ENCODE data around the gene XPC.
"Not testable (repeated sequence)": the region's sequence is repeated elsewhere in the genome, so short reads cannot be mapped to it uniquely, and the experiment has no call there.

The XPC gene

DNA sequence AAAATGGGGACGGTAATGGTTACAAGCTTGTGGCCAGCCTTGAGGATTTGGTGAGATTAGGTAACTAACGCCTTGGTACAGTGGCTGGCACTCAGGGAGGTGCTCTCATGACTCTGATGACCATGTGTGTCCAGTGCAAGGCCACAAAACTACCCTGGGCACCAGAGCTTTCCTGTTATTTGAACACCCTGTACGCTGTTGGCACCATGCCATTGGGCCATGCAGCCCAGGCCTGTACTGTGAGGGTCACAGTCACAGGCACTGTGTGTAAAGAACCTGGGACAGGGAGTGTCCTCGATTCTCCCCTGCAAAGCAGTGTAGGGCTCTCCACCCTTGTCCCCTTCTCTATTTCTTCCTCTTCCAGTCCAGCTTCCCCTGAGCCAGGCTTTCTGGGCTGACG, 47.3 kb downstream of the XPC start:
- DNase-seq: no peak

DNA sequence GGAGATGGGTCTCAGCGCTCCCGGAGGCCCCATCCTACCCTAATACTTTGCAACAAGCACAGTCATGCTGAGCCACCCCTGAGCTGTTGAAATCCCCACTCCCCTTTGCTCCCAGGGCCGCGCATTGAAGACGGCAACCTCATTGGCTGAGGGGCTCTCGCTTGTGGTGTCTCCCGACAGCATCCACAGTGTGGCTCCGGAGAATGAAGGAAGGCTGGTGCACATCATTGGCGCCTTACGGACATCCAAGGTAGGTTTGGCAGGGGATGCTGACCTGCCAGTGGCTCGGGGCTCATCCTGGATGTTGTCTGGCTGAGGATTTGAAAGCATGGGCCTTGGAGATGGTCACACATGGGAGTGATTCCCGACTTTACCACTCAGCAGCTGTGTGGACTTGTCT, 47.7 kb downstream of the XPC start:
- DNase-seq: no peak

DNA sequence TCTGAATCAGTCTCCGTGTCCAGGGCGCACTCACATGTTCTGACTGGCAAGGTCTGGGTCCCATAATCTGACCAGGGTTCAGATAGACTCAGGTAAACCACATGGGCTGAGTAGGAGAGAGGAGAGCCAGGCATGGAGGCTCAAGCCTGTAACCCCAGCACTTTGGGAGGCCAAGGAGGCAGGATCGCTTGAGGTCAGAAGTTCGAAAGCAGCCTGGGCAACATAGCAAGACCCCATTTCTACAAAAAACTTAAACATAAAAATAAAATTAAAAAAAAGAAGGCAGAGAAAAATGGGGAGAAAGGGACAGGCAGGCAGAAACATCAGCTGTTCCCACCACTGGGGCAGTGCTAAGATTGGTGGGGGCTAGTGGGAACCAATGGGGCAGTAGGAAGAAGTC, 48.2 kb downstream of the XPC start:
- no peak for DNase-seq

DNA sequence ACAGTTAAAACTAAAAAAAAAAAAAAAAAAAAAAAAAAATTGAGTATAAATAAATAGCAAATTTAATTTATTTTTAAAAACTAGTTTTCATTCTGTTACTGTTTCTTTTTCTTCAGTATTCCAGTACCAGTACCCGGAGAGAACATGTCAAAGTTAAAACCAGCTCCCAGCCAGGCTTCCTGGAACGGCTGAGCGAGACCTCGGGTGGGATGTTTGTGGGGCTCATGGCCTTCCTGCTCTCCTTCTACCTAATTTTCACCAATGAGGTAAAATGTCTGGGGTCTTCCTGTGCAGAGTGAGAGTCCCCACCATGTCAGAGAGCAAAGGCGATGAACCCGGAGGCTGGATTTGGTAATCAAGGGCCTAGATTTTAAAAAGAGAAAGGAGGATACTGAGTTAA, 49.1 kb downstream of the XPC start:
- no peak for DNase-seq

DNA sequence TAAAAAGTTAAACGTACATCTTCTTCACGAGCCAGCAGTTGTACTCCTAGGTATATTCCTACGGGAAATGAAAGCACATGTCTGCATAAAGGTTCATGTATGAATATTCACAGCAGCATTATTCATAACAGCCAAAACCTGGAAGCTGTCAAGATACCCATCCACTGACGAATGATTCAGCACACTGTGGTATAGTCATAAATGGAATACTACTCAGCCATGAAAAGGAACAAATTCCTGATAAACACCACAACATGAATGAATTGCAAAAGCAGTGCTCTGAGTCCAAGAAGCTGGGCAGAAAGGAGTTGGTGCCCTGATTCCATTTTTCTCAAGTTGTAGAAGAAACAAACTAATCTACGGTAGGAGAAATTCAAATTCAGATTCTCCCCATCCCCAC, 49.7 kb downstream of the XPC start:
- DNase-seq: no peak

DNA sequence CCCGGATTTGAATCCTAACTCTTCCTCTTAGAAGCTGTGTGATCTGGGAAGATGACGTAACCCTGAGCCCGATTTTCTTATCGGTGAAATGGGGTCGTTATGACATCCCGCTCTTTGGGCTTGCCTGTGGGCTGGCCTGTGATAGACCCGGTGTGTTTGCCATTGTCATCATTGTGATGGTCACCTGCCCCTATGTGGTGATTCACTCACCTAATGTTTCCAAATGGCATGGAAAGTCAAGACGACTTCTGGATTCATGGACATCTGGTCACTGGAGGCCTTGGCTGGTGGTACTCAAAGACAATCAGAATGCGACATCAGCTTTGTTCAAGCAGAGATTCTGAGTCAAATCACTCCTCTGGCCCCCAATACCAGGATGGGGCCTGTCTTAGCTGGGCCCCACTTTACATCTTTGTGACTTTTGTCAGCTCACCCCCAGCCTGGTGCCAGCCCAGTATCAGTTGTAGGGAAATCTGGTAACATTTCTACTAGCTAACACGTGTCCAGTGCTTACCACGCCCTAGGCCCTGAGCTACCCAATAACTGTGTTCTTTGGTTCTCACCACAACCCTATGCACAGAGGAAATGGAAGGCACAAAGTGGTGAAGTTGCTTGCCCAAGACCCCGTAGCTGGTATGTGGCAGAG, 50.8 kb downstream of the XPC start:
- DNase-seq: no peak

DNA sequence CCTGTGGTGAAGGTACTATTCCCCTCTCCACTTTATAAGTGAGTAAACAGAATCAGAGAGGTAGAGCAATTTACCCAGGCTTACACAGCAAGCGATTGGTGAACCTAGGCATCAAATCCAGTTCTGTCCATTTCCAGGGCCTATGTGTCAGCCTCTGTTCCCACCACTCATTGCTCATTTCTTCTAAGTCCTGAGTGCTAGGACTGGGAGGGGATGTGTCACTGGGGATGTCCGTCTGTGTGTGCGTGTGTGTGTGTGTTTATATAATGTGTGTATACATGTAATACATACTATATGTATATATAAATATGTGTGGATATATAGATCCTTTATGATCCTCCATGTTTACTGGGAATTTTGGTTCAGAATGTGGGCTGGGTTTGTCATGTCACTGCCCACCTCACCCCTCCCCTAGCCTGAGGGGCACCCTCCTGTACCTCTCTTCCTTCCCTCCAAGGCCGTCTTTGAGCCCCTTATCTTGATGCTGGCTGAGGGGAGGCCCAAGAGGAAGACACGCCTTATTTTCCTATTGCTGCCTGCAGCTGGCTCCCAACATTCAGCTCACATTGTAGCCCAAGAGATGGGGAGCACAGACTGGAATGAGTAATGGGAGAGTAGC, 51.4 kb downstream of the XPC start:
- DNase-seq: no peak

DNA sequence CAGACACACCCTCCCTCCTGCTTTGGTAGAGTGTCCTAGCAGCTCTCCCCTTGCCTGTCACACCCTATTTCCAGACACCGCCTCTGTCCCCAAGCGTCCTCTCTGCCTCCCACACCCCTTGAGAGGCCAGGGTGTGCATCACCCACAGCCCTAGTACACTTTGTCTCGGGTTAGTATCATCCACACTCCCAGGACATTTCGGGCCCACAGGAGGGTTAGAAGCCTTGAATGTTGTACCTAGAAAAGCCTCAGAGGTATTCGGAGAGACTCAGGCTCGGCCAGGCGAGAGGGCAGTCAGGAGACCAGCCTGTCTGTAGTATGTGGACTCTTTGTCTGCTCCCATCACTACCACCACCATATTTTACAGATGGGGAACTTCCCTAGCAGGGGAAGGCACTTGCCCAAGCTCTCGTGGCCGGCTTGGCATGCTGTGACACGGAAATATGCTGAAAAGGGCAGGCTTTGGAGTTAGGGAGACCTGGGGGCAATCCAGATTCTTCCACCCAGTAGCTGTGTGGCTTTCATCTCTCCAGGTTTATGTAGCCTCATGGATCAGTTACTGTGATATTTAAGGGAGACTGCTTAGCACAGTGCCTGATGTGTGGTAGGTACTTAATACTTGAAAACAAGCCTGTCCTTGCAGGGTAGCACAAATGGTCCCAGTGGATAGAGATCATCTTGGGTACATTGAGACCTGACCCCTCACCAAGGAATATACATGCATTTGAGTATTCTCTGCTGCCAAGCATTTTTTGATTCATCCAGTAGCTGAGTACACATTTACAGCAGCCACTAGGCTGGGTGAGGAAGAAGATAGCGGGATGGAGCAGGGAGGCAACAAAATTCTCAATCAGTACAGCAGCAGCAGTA, 52.1 kb downstream of the XPC start:
- no peak for DNase-seq

DNA sequence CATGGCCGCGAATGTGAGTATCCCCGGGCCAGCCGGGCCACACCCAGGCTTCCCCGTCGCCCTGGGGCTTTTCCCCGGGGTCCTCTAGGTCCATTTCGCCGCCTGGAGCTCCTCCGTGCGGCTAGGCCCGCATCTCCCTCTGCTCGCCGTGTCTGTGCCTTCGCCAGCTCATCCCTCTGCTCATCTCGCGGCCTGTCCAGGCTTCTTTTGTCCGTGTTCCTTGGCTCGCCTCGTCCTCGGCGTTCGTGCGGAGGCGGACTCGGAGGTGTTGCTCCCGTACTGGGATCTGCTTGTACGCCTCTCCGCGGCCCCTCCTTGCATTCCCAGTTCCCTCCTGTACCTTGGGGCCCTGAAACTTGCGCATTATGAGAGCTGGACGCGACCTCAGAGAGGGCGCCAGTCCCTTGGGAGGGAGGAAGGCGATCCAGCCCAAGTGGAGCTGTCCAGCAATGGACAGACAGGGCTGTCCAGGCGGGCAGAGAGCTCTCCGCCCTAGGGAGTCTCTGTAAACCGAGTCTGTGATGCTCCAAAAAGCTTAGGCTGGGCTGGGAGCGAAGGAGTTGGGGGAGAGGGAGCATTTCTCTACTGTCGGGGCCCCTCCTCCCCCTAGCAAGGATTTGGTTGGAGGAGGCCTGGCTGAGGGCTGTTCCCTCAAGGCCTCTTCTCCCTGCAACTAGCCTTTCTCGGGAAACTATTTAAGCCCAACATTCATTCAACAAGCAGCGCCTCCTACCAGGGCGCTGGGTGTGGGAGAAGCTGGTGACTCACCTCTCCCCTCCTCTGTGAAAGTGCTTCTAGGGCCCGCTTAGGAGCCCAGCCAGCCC, 53.0 kb downstream of the XPC start:
- peak; percentile 79 for DNase-seq

DNA sequence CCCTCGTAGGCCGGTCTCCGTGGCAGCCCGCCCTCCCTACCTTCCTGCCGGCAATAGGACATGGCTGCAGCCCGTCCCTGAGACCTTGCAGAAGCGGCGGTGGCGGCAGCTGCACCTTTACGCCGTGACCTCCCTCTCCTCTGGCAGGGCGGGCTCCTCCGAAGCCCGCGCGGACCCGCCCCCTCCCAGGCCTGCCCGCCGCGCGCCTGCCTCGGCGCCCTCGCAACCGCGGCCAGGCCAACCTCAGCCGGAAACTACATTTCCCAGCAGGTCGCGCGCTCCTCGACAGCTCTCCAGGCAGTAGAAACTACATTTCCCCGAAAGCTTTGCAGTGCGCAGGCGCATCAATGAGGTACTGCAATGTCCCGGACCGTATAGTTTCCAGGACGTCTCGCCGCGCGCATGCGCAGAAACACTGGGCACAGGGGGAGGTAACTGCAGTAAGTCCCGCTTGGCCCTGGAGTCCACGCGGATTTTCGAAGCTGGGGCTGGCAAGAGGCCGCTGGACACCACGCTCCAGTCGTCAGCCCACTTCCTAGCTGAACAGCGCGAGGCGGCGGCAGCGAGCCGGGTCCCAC, 53.7 kb downstream of the XPC start, which contains the start of the genes CHCHD4 and TMEM43:
Gene CHCHD4, minus strand, starts transcription at position 256 of the 578 bp plus-strand sequence. Its CDS starts 194 bp downstream, at position 62.
Gene TMEM43, plus strand, starts transcription at position 438 of the 578 bp plus-strand sequence. CDS start 142 bp downstream, outside the sequence.
- peak; percentile 99 for DNase-seq

DNA sequence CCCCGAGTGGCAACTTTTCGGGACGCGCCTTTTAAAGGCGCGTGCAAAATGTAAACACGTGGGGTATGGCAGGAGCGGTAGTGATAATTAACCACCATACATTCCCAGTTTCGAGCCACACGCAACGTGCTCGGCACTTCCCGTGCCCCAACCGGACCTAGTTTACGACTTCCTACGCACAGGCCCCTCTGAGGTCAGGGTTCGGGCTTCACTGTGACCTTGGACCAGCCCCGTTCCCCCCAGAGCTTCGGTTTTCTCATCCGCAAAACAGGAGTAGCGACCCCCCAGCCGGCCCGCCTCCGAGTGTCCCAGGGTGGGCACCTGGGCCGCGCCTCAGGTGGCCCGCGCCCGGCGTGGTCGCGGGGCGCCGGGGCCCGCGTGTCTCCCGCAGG, 54.2 kb downstream of the XPC start:
- peak; percentile 83 for DNase-seq

DNA sequence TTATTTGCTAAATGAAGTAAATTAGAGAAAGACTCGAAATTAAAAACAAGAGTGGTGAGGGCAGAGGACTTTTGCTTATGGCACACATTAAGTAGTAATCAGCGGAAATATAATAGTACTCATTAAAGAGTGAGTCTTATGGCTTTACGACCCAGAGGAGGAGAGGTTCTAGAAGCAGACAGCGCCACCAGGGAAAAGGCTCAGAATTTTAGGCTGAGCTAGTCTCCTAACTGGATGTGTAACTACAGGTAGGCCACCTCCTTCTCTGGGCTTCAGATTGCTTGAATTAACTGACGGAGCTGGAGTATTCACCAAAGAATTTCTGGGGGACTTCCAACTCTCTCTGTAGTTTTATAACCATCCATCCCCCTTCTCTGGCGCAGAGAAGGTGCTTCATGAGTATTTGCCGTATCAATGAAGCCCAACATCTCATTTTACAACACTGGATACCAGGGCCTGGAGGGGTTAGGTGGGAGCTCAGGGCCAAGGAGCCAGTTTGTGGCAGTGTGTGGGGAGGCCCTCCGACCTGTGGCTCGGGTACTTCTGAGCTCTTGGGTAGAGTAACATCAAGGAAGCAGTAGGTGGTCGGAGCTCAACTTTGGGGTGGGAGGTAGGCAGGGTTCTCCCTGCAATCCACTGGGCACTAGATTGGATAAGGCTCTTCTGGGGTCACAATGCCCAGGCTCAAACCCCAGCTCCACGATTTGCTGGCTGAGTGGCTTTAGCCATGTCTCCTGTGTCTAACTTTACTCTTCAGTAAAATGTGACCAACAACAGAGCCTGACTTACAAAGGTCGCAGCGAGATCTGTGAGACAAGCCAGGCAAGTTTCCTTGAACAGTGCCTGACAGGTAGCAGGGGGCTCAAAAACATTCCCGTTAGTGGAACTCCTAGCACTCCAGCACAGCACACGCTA, 54.8 kb downstream of the XPC start:
- DNase-seq: no peak

DNA sequence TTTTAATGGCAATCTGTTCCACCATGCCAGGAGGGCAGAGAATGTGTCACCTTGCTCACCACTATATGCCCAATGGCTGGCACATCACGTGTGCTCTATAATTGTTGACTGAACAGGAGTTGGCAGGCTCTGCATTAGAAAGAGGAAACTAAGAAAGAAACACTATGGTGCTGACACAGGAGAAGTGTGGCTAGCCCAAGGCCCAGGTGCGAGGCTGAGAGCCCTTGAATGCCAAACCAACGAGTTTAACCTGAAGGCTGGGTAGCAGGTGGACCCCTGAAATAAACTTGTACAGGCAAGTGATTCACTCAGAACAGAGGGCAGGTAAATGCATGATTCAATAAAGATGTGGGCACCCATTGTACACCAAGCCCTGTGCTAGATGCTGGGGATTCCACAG, 56.1 kb downstream of the XPC start:
- DNase-seq: no peak

DNA sequence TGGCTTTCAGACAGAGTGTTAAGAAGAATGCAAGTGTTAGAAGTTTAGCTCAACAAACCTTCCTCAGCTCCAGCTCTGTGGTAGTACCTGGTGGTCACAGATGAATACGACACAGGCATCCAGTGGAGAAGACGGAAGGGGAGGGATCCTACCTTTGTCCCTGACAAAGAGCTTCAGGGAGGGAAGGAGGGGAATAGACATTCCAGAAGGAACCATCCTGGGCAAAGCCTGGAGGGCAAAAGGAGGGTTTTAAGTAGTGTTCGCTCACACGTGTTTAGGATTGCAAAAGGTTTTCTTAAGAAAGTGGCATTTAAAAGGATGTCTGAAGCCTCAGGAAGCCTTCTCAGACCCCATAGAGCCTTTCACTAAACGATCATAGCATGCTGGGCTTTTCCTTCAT, 56.5 kb downstream of the XPC start:
- DNase-seq: no peak

DNA sequence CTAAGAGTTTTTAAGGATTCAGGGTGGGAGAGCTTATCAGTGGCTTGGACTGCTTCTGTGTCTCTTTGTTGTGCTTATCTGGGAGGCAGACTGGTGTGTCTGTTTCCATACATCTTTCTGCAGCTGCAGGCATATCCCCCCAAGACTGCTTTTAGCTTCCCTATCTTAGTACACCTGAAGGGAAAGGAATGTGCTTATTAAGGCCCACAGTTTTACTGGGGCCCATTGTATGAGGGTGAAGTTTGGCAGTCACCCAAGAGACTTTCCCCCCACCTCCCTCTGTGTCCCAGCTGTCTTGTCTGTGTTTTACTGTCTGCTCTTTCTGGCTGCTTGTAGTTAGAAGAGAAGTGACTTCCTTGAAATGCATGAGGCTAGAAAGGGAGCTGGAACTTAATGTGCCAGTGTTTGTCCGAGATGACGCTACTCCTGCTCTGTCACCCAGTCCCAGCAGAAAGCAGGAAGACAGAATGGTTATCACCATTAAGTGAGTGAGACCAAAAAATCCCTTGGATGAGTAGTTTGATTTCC, 57.4 kb downstream of the XPC start:
- DNase-seq: not testable (repeated sequence)

DNA sequence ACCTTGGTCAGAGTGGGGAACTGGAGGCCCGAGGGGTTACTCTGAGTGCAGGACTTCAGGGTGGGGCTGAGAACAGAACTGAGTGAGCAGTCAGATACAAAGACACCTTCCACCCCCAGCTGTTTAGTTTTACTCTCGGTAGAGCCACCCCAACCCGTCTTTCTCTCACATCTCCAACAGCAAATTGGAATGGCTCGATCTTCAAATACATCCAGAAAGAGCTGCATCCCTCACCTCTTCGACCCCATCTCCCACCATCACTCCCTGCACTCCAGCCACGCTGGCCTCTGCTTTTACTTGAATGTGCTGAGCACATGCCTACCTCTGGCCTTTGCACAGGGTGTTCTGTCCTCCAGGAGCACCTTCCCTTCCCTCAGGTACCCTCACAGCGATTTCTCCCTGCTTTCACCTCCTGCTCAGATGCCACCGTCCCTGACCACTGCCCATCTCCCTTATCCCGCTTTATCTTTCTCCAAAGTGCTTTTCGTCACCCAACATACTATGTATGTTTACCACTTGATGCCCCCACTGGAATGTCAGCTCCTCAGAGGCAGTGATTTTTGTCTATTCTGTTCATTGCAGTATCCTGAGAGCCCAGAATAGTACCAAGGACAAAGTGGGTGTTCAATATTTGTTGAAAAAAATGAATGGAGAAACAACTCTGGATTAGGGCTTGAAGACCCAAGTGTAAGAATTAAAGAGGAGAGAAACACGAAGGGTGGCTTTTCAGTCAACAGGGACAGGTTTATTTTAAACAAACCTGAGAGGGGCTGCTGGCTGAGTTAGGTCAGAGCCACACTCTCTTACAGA, 58.1 kb downstream of the XPC start:
- no peak for DNase-seq

DNA sequence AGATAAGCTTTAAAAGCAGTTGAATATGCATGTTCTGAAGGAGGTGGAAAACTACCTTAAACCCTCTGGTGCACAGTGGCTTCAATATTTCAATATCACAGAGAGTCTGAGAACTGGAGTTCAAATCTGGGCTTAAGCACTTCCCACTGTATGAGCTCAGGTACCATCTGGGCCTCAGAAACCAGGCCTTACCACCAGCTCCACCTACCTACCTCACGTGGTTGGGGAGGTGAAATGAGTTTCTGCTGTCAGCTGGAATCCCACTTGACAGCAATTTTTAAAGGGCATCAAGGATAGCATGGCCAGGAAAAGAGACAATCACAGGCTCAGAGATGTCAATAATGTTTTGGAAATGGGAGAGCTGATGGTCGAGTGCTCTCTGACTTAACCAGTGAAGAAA, 58.8 kb downstream of the XPC start:
- no peak for DNase-seq

DNA sequence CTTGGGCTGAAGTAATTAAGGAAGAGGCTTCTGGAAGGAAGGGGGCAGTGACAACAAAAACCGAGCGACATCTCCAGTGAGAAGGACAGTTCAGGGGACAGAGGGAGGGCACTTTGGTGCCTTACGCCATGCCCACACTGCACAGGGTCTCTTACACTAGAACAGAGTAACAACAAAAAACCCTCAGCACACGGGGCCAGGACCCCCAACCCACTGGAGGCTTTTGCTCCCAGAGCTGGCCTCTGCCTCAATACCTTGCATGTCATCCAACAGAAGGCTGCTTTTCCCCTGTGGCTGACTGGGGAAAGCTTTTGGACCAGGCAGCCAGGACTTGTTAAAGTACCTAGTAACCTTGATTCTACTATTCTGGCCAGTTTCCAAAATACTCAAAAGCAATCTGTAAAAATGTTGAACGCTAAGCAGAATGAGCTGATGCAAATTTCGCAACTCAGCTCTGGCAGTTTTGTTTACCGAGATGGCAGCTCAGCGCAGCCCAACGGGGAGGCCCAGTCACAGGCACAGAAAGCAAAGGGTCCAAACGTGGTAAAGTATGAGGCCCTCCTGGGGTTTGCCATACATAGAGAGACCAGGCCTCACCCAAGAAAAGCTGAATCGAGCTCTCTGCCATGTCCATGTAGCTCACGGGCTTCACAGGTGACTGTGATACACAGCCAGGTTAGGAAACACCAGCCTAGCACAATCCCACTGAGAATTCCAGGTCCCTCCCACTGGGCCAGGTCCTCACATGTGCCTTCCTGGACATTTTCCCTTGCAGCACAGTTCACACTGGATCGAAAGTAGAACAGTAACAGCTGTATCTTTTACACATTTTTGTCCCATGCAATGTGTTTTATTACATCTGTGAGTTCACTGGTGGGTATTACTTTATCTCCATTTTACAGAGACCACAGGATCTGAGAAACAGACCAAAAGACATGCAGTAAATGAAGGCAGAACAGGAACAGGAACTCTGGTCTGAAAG, 59.7 kb downstream of the XPC start:
- DNase-seq: no peak

All from activated CD4-positive, alpha-beta T cell treated with anti-CD3 and anti-CD28 coated beads, Interleukin-2, Interleukin-6, amounts not matched to agents 100 ng/mL and 50 ng/mL, durations not matched to agents 16 hours and 8 hours (primary cell).